ENCODE measurements around the gene RGS3.
"Not testable (repeated sequence)": the region's sequence is repeated elsewhere in the genome, so short reads cannot be mapped to it uniquely, and the experiment has no call there.

Gene RGS3

GRCh38 chr9:113636693-113637092 lies 173.2 kb downstream of the RGS3 start:
- no peak for DNase-seq (ENCODE audit: low spot score)

GRCh38 chr9:113638490-113638889 lies 175.0 kb downstream of the RGS3 start:
- no peak for DNase-seq (ENCODE audit: low spot score)

GRCh38 chr9:113638897-113639296 lies 175.4 kb downstream of the RGS3 start:
- DNase-seq (ENCODE audit: low spot score): no peak

GRCh38 chr9:113639411-113639970 lies 176.0 kb downstream of the RGS3 start:
- DNase-seq (ENCODE audit: low spot score): not testable (repeated sequence)

- no peak for DNase-seq (ENCODE audit: low spot score)
These were observed 176.9 kb downstream of the RGS3 start for GRCh38 chr9:113640418-113640817.

GRCh38 chr9:113641100-113641885 lies 177.8 kb downstream of the RGS3 start:
- DNase-seq (ENCODE audit: low spot score): no peak

GRCh38 chr9:113644321-113644720 lies 180.8 kb downstream of the RGS3 start:
- DNase-seq (ENCODE audit: low spot score): no peak

- no peak for DNase-seq (ENCODE audit: low spot score)
These were observed 181.9 kb downstream of the RGS3 start for GRCh38 chr9:113645227-113645977.

GRCh38 chr9:113645978-113646253 lies 182.4 kb downstream of the RGS3 start:
- DNase-seq (ENCODE audit: low spot score): no peak

GRCh38 chr9:113646491-113646890 lies 183.0 kb downstream of the RGS3 start:
- no peak for DNase-seq (ENCODE audit: low spot score)
